Right atrium auricular region (tissue), 2 donors: ENCODE results near the gene FOXD1. TPM values are rescaled to one million over a fixed set of nuclear protein-coding genes. Genes with fewer than 3 reads are reported as not detected.
"Not testable (repeated sequence)": the region's sequence is repeated elsewhere in the genome, so short reads cannot be mapped to it uniquely, and the experiment has no call there.

Source experiments
- DNase-seq: peaks from one replicate; pipeline ENCODE4 v3.0.0-alpha.2; 2019; ENCODE audit warnings: low spot score
- H3K27ac ChIP-seq, 2 donors: fragments of 200-600 bp; sonication (generic); 1 replicate in 1 of 2; 2 replicates in 1 of 2; pipeline ENCODE4 v1.5.1; 2016 to 2019
- H3K27me3 ChIP-seq, 2 donors: fragments of 200-600 bp; sonication (generic); one replicate each; pipeline versions ENCODE4 v1.5.1 to v1.6.0; 2017 to 2019
- H3K36me3 ChIP-seq: fragments of 200-600 bp; sonication (generic); one replicate; pipeline ENCODE4 v1.5.1; 2016
- H3K4me1 ChIP-seq, 2 donors: fragments of 200-600 bp; sonication (generic); one replicate each; pipeline versions ENCODE4 v1.5.1 to v1.6.0; 2017 to 2019
- H3K4me3 ChIP-seq, 2 donors: fragments of 200-600 bp; sonication (generic); 1 replicate in 1 of 2; 2 replicates in 1 of 2; pipeline ENCODE4 v1.5.1; 2017 to 2019; ENCODE audit warnings: mild to moderate bottlenecking in 1 of 2, moderate library complexity in 1 of 2
- H3K9me3 ChIP-seq, 2 donors: fragments of 200-600 bp; sonication (generic); one replicate each; pipeline ENCODE4 v1.5.1; 2019
- total RNA-seq, 2 donors: library from RNA; depleted of rRNA; stranded (reverse); fragments of >200 nt; gene quantifications; one replicate each; pipeline ENCODE4 v1.1.0, GENCODE V29; 2016
- TF ChIP-seq, protein P1 (sequence below), 2 donors: fragments of 200-600 bp; sonication (generic); IDR thresholded peaks; one replicate each; pipeline ENCODE4 v1.5.1; 2019; ENCODE audit warnings: antibody characterized with exemption in 2 of 2

The FOXD1 gene
- total RNA-seq, 2 donors from 2014 or later = not detected

DNA sequence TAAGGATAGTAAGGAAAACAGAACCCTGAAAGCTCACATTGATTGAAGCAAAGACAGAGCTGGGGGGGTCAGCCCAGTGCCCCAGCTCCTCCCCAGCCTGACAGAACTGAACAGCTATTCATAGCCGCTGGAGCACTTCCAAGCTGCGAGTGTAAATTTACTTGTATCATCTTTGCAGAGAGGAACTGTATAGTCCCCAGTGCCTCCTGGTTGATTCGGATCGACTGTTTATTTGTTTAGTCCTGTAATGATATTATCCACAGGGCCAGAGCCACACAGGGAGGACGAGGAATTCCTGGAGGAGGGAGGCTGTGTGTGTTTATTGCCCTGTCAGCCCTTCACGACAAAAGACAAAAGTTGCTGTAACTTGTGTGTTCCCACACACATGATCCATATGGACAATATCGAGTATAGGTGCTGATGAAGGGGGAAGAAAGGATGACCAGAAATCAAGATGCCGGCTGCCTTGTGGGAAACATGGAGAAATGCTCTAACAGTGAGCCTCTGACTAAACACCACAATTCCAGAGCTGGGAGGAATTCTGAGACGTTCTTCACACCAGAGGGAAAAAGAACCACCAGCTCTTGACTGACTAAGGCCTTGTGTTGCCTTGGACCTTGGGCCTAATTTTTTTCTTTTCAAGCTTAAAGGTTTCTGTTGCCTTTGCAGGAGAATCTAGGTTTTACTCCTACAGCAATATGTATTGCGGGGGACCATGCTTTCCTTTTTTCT, 31.1 kb downstream of the FOXD1 start:
- Histone ChIP-seq H3K4me1 (peaks cover 0 to 11% of the 10 kb centered on the region in 2 donors), H3K27me3 (peaks cover 8 to 26% of the 10 kb centered on the region in 2 donors), H3K4me3 (no peak overlapping the region), H3K36me3 (no peaks in the 10 kb centered on the region), H3K9me3 (no peaks in the 10 kb centered on the region), H3K27ac (no peak overlapping the region)
- TF ChIP-seq, protein P1, sequence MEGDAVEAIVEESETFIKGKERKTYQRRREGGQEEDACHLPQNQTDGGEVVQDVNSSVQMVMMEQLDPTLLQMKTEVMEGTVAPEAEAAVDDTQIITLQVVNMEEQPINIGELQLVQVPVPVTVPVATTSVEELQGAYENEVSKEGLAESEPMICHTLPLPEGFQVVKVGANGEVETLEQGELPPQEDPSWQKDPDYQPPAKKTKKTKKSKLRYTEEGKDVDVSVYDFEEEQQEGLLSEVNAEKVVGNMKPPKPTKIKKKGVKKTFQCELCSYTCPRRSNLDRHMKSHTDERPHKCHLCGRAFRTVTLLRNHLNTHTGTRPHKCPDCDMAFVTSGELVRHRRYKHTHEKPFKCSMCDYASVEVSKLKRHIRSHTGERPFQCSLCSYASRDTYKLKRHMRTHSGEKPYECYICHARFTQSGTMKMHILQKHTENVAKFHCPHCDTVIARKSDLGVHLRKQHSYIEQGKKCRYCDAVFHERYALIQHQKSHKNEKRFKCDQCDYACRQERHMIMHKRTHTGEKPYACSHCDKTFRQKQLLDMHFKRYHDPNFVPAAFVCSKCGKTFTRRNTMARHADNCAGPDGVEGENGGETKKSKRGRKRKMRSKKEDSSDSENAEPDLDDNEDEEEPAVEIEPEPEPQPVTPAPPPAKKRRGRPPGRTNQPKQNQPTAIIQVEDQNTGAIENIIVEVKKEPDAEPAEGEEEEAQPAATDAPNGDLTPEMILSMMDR (IDR thresholded peaks at IDR 0.05) = no peak
- DNase-seq = no peak

DNA sequence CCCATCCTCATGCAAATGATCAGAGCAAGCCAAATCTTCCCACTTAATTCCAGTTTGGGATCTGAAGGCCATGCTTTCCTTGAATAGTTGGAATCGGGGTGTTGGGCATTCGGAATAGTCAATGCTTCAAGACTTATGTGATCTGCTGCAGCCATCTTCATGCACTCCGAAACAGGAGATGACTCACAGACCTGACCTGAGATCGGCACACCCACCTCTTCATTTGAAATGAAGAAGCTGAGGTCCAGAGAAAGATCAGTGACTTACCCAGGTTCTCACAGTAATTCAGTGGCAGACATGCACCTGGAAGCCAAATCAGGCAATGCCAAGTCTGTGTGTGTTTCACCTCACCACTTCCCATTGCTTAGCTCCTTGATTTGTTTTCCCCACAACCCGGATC, 33.0 kb downstream of the FOXD1 start:
- TF ChIP-seq, protein P1 (IDR thresholded peaks at IDR 0.05) = no peak
- no peak overlapping the region for H3K27ac ChIP-seq
- H3K36me3 ChIP-seq = no peaks in the 10 kb centered on the region
- H3K4me3 ChIP-seq = no peak overlapping the region
- DNase-seq = no peak
- peaks cover 0 to 11% of the 10 kb centered on the region in 2 donors for H3K4me1 ChIP-seq
- H3K9me3 ChIP-seq = no peaks in the 10 kb centered on the region
- H3K27me3 ChIP-seq = peaks cover 8 to 15% of the 10 kb centered on the region in 2 donors

DNA sequence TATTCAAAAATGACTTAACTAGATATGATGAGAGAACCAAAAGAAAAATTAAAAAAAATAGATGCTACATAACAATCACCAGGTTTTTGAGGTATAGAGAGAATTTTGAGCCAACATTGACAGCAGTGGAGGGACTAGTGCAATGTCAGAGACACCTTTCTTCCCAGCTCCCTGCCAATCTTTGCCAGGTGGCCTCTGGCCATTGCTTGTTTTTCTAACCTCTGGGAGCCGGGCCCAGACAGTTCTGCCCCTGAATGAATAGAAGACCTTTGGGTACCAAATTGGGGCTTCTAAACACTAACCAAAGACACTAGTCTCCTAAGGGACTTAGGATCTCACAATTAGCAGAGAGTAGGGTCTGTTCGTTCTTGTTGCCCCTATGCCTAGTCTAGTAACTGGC, 33.4 kb downstream of the FOXD1 start:
- H3K9me3 ChIP-seq = no peaks in the 10 kb centered on the region
- H3K4me3 ChIP-seq = no peak overlapping the region
- peaks cover 5 to 11% of the 10 kb centered on the region in 2 donors for H3K27me3 ChIP-seq
- peaks cover 0 to 10% of the 10 kb centered on the region in 2 donors for H3K4me1 ChIP-seq
- H3K27ac ChIP-seq = no peak overlapping the region
- H3K36me3 ChIP-seq = no peaks in the 10 kb centered on the region
- DNase-seq = no peak
- TF ChIP-seq, protein P1 (IDR thresholded peaks at IDR 0.05) = no peak

DNA sequence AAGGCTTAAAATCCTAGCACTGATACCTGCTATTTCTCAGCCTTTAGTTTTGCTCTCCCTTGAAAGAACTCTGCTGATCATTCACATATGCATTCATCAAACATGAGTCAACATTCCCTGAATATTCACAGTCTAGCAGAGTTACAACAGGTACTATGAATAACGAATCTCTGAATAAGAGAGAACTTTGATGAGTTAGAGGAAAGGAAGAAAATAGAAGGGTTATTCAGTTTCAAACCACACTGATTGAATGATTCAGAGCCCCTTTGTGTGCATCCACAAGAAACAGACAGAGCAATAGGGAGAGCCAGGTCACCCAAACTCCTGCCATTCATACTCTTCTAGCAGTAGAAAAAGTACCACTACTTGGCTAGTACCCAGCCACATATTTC, 36.0 kb downstream of the FOXD1 start:
- DNase-seq = no peak
- TF ChIP-seq, protein P1 (IDR thresholded peaks at IDR 0.05) = no peak
- Histone ChIP-seq H3K36me3 (no peaks in the 10 kb centered on the region), H3K27me3 (no peaks in the 10 kb centered on the region), H3K4me3 (no peak overlapping the region), H3K9me3 (no peaks in the 10 kb centered on the region), H3K27ac (no peak overlapping the region), H3K4me1 (no peaks in the 10 kb centered on the region)

DNA sequence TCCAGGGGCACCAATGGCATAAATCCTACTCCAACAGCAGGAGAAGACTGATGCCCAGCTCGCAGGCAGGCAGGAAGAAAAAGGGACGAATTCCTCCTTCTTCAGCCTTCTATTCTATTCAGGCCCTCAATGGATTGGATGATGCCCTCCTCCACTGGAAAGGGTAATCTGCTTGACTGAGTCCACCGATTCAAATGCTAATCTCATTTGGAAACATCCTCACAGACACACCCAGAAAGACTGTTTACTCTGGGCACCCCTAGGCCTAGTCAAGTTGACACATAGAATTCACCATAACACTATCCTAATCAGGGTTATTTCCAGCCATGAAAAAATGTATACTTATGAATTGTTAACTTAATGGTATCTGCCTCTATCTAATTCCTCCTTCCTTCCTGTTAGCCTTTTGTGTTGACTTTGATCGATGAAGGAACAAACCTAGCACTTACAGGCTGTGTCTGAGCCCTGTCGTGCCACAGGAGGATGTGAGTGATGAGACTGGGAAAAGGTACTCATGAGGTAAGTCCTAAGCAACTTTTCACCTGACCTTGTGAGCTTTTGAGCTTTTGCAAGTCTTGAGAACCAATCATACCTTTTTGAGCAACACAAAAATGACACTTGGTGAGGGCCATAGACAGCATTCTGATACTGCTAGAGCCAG, 36.5 kb downstream of the FOXD1 start:
- Histone ChIP-seq H3K4me3 (no peak overlapping the region), H3K27me3 (no peaks in the 10 kb centered on the region), H3K27ac (no peak overlapping the region), H3K4me1 (no peaks in the 10 kb centered on the region), H3K36me3 (no peaks in the 10 kb centered on the region), H3K9me3 (no peaks in the 10 kb centered on the region)
- DNase-seq = no peak
- TF ChIP-seq, protein P1 (IDR thresholded peaks at IDR 0.05) = no peak

DNA sequence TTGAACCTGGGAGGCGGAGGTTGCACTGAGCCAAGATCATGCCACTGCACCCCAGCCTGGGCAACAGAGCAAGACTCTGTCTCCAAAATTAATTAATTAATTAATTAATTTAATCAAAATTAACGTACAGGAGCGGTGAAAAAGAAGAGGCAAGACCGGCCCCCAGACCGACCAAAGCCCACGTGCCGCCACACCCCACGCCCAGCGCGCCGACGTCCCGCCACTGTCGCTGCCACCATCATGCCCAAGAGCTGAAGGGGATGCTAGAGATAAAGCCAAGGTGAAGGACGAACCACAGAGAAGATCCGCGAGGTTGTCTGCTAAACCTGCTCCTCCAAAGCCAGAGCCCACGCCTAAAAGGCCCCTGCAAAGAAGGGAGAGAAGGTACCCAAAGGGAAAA, 38.6 kb downstream of the FOXD1 start:
- not testable (repeated sequence) for DNase-seq, H3K4me1 ChIP-seq, H3K27me3 ChIP-seq, H3K36me3 ChIP-seq, H3K27ac ChIP-seq, H3K9me3 ChIP-seq, H3K4me3 ChIP-seq
